Measurements from ENCODE around the gene GNAS-AS1.

The GNAS-AS1 gene

GRCh38 chr20:58775371-58775770 is 75.3 kb downstream of the GNAS-AS1 start:
- DNase-seq = no peak

GRCh38 chr20:58774667-58775263 is 75.9 kb downstream of the GNAS-AS1 start:
- DNase-seq = no peak

GRCh38 chr20:58774214-58774613 is 76.5 kb downstream of the GNAS-AS1 start:
- DNase-seq = no peak

- DNase-seq = no peak
These were observed 77.9 kb downstream of the GNAS-AS1 start for GRCh38 chr20:58772786-58773185.

Data from CD4-positive, alpha-beta T cell treated with Interleukin-4 for 1 hour (primary cell).